NCI-H2081 (cell line): ENCODE data around the gene GPRIN2.
A peak's percentile ranks its signal among the peaks of the same experiment; 100 is the strongest.
"Not testable (repeated sequence)": the region's sequence is repeated elsewhere in the genome, so short reads cannot be mapped to it uniquely, and the experiment has no call there.

Source experiments
- DNase-seq, 2 experiments: peaks; one replicate each; lab custom pipeline; 2025; lab: John Stamatoyannopoulos, UW

GPRIN2 gene

DNA sequence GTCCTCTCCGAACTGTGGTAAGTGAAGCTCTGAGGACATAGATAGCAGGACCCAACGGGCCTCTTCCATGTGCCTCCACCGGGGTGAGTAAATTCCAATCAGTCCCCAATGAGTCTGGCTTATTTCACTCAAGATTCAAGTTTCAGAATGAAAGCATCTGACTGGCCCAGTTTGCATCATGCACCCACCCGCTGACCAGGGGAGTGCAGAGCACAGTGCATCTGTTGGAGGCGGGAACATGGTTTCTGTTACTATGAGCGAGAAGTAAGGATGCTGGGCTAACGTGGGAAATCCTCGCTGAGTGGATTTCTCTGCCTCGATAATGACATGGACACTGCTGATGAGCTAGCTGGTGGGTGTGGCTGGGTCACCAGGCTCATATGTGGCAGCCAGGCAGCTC lies 10.7 kb upstream of the GPRIN2 start:
- not testable (repeated sequence) for DNase-seq

DNA sequence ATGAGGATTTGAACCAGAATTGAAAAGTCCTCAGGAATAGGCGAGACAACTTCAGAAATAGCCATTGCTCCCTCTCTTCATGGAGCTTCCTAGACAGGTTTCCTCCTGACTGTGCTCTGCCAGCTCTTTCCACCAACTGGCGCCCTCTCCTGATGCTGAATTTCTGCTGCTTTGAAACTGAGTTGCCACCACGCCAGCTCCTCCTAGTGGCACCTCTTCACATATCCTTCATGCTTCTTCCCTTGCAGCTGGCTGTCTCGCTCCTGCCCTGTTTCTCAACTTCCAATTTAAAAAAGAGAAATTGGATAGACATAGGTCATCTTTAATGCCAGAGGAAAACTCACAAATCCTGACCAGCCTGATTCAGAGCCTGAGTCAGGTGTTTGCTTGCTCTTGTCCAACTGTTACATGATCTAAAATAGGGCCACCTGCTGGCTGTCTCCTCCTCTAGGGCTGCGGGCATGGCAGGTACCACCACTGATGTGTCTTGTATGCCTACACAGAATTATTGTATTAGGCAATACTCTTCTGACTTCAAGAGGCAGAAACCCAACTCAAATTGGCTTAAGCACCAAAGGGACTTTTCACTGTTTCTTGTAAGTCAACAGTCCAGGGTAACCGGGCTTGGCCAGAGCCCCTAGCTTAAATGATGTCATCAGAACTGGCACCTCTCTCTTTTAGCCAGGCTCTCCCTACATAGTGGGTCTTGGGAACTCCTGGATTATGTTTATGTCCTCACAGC lies 9.3 kb upstream of the GPRIN2 start:
- peak; percentile 34 to 40 for DNase-seq

DNA sequence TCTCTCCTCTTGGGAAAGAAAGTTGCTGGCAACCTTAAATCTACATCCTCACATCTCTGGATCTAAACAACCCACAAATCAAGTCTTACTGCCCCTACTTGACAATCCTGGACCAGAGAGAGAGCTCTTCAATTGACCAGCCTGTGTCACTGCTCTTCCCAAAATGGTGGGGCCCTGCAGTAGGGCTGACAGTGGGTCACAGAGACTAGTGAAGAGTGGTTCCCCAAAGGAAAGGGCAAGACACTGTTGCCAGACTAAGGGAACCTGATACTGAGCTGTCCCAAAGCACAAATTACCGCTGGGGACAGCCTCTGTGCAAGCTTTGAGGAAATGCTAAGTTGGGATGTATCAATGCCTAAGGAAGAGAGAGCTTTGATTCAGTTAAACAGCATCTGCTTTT lies 4.5 kb upstream of the GPRIN2 start:
- no peak for DNase-seq

DNA sequence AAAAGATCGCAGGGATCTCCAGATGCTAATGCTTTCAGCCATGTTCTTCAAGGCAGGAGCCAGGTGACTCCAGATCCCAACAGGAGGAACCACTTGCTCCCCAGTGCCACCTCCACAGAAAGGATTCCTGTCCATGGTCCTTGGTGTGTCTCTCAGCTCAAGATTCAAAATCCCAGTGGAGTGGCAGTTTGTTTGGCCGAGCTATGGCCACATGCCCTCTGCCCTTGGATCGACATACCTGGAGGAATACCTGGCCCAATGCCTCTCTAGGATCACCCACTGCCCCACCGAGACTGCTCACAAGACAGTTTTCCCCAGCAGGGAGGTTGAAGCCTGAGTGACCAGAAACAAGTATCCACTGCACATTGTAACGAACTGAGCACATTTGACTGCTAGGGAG lies 3.9 kb upstream of the GPRIN2 start:
- no peak for DNase-seq

DNA sequence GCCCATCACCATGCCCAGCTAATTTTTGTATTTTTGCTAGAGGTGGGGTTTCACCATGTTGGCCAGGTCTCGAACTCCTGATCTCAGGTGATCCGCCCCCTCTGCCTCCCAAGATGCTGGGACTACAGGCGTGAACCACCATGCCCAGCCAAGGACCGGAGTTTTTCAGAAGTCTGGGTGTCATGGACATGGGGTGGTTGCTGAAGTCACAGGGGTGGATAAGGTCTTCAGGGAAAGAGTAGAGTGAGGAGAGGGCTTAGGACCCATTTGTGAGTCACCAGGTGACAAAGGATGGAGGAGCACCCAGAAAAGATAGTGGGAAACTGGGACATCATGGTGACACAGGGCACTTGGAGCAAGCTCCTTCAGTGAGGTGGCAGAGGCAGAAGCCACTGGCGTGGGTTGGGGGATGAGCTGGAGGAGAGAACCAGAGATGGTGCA lies 2.8 kb upstream of the GPRIN2 start:
- DNase-seq, result no peak

DNA sequence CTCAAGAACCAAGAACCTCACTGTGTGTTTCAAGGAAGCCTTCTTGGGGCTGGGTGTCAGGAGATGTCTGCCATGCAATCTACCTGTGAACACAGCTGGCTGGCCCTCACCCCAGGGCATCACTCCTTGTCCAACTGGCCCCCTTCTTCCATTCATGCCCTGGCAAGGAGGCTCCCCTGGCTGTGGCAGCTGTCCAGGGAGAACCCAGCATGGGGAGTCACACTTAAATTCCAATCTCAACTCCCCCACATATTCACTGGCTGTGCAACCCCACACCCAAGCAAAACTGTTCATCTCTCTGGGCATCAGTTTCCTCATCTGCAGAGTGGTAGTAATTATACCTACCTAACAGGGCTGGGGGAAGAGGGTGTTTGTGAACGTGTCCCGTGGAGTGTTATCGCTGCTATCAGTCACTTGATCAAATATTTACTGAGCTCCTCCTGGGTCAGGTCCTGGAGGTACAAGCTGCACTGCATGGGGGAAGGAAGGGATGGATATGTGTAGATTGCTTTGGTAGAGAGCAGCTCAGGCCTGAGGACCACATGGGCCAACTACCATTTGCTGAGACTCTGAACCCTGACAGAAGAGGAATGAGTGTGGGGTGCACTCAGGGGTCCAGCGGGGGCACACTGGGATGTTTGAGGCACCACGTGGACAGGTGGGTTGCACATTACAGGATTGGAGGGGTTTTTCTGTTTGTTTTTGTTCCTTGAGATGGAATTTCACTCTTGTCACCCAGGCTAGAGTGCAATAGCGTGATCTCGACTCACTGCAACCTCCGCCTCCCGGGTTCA lies 2.1 kb upstream of the GPRIN2 start:
- DNase-seq, result no peak

DNA sequence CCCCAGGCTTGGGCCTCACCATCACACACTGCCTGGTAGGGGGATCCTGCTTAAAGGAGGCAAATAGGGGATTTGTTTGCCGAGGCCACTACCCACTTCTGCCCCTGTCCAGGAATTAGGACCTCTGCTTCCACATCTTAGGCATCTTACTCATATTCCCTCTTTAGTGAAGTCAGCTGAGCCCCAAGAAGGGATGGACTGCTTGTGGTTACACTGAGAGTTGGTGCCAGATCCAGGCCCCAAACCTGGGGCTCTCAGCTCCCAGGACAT lies 1.6 kb upstream of the GPRIN2 start:
- DNase-seq, result no peak

DNA sequence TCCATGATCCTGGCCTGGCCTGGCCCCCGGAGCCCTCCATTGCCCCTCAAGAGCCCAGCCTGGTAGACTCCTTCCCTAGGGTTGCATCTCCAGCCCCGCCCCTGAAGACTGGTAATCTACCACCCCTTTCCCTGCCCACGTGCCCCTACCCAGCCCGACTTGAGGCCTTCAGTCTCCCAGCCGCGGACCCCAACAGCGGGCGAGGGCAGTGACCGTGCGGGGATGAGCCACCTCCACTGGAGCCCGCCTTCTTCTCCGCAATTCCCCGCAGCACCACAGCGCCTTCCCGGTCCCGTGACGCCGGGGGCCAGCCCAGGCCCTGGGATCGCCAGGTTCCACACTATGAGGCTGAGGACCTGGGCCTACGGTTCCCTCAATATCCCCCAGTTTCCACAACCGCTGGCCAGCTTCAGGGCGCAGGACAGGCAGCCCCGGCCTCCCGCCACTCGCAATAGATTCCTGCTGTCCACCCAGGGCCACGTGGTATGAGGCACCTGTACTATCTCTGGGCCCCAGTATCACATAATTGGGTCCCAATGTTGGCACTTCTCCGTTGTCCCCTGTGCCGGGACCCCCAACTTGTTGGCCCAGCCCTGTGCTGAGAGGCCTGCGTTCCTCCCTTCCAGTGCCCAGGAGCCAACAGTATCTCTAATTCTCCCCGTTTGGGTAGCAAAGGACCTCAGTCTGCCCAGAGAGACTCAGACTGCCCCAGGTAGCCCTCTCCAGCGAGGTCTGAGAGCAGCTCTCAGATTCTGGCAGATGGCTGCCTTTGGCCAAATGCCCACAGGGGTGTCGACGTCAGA lies 1.1 kb upstream of the GPRIN2 start:
- DNase-seq, result no peak

DNA sequence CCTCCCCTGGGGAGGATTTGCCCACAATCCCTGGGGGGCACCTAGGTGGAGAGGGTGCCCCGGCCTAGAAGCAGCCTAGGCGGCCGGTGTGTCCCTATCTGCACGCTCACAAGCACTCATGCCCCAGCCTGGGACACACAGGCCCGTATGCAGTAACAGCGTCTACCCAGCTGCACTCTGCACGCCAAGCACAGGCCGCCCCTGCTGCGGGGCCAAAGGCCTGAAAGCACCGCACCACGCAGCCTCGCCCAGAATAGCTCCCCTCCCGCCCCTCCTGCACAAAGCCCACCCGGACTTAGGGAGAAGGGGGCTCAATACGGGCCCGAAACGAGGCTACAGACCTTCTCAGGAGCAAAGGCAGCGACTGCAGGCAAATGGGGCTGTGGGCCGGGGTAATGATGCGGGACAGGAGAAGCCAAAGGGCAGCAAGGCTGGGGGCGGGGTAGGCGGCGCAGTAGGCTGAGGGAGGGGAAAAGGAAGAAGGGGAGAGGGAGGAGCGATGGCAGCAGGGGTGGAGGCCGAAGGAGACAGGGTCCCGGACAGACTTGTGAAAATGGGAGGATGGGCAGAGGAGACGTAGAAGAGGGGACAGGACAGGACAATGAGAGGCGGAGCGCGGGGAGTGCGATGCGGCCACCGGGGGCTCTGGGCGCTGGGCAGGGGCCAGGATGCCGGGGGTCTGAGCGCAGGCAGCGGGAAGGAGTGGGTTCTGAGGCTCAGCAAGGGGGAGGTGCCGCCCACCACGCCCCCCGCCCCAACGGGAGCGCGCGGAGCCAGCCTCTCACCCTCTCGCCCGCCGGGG lies 544 bp downstream of the GPRIN2 start:
- DNase-seq, result no peak

DNA sequence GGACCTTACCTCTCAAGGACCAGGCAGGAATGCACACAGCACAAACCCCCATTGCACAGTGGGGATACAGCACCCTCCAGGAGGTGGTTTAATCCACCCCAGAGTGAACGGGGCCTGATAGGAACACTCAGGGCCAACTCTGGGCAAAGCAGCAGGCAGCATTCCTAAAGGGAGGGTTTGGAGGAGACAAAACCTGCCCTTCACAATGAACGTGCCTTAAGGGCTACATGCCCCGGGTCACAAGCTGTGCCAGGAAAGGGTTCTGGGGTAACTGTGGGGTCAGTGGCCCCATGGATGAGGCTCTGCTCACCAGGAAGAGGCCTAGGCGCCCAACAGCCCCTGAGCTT lies 1.1 kb downstream of the GPRIN2 start:
- DNase-seq, result no peak

DNA sequence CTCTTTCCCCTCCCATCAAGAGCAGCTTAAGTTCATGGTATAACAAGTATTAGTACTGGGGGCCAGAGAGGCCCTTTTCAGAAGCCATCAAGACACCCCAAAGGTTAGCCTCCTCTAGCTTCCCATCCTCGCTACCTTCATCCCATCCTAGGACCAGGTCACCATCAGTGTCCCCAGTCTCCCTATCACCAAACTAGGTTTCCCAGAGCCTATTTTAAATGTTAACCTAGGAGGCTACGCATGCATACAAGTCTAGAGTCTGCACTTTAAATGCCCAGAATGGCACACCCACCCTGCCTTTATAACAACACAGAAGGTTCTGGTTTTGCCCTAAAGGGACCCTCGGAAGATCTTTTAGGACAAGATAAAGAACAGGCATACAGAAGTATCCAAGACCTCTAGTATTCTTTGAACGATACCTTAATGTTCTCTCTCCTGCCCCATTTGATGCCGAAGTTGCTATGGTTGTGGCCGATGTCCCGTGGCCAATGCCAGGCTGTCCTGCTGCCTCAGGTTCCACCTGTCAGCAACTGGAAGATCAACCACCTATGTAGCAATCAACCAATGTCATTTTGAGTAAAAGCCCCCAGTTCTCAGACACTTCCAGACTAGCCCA lies 2.2 kb downstream of the GPRIN2 start:
- DNase-seq, result no peak

DNA sequence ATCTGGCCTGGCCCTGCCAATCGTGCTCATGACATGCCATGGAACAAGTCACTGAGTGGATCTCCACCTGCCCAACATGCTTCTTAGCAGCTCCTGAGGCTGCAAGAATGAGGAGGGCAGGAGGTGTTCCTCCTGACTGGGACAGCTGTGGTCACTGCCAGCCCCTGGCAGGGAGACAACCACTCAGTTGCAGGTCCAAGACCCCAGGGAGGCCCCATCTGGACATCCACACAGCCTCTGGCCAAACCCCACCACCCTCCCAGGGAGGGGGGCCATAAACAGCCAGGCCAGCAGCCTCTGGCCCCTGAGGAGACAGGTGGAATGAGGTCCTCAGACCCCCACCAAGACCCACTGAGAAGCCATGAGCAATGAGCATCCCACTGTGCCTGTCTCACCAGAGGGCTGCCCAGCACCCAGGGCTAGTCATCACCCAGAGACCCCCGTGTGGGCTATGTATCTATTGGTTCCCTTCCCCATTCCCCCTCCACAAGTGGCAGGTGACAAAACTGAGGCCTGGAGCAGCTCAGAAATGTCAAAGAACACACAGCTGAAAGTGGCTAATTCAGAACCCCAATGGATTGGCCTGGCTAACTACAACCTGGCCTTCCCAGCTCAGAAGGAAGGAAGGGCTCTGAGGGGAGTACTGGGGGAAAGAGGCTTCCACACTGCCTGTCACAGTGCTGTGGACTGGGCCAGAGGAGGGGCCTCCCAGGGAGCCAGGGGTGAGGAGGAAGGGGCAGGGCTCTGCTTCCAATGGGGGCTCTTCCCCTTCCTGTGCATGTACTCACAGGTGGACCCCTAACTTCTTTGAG lies 3.0 kb downstream of the GPRIN2 start:
- DNase-seq, result no peak

DNA sequence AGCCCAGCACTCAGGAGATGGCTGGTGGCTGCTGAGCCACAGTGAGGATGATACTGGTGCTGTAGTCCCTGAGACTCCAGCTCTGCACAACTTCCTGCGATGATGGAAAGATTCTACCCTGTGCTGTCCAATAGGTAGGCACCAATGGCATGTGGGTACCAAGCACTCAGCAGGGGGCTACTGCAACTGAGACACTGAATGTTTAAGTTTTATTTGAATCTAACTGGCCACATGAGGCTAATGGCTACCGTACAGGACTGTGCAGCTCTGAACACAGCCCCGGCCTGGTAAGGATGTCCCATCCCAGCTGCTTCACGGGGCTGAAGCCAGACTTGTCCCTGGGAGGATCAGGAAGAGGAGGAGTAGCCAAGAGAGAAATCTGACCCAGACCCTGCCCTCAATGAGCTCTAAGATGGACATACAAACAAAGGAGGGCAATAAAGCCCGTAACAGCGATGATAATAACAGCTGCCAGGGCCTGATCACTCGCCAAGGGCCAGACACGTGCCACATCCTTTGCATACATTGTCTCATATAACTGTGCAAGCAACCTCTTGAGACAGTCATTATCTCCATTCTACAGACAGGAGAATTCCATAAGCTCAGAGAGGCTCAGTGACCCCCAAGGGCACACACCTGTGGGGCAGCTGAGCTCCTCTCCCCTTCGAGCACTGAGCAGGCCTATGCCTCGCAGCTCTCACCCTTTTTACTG lies 3.8 kb downstream of the GPRIN2 start:
- DNase-seq, result no peak

DNA sequence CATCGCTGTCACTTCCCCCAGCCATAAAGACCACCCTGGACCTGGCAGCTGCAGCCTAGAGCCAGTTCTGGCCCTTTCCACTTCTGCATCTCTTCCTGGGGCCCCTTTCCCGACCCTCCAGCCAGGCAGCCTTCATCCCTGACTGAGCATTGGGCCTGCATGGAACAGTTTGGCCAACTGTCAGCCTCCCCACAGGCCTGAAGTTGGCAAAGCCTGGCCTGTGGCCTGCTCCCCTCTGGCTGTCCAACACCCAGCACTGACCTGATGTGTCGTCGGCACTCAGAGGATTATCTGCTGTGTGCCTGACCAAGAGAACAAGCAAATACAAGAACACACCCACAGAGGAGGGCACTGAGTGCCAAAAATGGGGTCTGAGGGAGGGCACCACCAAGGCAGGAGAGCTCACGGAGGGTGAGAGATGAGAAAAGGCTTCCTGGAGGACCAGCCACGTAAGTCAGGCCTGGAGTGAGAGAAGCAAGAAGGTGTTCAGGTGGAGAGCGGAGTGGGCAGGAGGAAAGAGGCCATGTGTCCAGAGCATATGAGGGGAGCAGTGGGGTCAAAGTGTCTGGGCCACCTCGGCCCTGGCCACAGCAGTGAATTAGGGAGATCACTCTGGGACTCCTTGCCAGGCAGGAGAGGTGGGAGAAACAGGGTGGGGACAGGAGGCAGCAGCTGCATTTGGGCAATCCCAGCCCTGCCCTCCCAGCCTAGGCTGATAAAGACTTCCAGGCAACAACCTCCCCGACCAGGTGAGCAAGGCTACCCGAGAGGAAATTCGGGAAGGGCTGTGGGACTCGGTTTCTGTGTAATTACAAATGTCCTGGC lies 4.5 kb downstream of the GPRIN2 start:
- no peak for DNase-seq

DNA sequence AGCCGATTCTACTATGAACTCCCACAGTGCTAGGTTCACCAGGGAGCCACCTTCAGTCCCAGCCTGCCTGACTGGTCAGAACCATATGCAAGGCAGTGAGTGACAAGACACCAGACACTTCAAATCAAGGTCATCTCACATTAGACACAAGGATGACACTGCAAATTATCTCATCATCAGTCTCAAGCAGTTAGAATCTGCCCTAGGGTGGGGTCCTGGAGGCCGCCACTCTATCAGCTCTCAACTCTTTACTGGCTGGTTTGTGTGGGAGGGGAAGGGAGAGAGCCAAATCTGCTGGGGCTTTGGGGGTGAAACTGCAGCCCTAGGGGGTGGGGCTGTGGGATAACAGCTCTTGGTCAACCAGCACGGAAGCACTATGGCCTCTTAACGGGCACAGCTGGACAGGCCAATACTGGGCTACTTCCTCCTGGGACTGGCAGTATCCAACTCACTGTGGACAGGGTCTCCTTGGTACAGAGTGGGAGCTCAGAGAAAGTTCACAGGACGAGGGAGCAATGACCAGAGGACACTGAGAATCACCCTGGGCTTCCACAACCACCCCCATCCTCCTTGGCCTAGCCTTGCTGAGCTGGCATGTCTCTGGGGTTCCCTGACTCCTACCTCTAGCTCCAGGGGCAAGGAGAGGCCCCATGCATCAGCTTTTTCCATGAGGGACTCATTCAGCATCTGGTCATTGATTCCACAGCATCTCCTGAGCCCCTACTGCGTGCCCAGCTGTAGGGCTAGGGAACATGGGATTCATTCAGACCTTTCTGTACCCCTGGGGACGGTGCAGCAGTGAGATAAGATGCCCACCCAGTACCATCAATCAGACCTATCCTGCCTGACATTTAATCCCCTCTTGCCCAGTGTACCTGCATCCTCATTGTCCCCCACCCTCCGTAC lies 5.4 kb downstream of the GPRIN2 start:
- DNase-seq, result no peak

DNA sequence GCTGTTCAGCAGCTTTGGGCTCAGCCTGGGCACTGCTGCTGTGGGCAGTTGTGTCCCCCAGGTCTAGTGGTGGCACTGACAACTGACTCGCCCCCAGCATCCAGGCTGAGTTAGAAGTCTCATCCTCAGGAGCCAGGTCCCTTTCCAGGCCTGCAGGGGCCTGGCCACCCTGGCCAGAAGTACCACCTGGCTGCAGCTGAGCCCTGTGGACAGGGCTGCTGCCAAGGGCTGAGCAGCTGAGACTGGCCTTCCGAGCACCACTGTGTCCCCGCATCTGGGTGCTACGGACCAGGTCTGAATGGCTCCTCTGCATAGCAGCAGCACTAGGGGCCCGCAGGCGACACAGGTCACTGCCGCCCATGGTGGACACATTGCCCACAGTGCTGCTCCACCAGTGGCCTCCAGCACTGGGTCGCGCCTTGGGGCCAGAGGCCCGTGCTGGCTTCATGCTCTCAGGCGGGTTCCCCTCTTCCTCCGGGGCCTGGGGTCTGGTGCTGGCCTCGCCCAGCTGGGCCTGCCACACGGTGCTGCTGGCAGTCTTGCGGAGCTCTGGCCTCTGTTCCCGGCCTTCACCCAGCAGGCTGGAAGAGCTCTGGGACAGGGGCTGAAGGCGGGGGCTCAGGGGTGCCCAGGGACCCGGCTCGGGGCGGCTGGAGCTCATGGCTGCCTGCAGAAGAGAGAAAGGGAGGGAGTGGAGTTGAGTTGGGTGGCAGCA lies 6.2 kb downstream of the GPRIN2 start:
- DNase-seq, result no peak

DNA sequence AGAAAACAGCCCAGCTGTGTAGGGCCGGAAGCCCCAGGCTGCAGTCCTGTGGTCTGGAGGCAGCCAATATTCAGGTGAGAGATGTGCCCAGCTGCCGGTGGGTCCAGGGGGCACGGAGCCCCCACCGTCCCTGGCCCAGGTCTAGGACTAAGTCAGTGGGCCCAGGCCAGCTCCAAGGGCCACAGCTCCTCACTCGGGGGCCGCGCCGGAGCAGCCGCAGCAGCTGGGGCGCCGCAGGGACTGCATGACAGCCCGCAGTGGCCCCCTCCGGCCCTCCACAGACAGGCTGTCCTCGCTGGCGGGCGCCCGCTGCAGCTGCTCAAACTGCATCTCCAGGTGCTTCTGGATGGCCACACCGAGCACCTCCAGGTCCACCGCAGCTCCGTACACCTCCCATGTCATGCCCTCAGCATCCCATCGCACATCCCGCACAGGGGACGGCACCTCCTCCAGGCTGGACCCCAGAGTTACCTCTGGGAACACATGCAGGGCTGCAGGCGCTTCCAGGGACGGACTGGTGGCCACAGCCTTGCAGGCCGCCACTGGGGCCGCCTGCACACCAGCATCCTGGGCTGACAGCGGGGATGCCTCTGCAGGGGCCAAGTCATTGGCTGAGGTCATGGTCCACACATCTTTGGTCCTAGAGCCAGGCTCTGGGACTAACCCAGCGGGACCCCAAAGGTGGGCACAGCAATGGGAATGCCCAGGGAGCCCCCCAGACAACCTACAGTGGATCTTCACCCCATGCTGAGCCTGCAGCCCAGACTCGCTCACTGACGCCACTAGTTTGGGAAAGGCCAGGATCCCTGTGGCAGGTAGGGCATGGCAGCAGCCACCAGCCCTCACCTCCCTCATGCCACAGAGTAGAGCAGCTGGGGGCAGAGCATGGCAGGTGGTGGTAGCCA lies 7.0 kb downstream of the GPRIN2 start:
- DNase-seq, result no peak
